Caco-2 (cell line): ENCODE results near the gene TMEM63C. TPM values are rescaled to one million over a fixed set of nuclear protein-coding genes. Genes with fewer than 3 reads are reported as not detected.

Experiments
- BruUV-seq: library from RNA; stranded (reverse); fragments of 400-500 nt; replicated peaks from 2 replicates; lab custom pipeline; 2021; lab: Mats Ljungman, UMichigan
- CTCF ChIA-PET: fragments of 300-600 bp; sonication (Branson Sonifier 250); formaldehyde crosslinking; loops from one replicate; lab custom pipeline; 2022; ENCODE audit warnings: antibody characterized with exemption; lab: Charles Lee
- POLR2A ChIA-PET: fragments of 300-600 bp; sonication (Branson Sonifier 250); formaldehyde crosslinking; loops from one replicate; lab custom pipeline; 2022; ENCODE audit warnings: antibody characterized with exemption; lab: Charles Lee
- DNase-seq, 2 experiments: peaks; one replicate each; pipeline versions ENCODE4 v3.0.0 to v3.0.0-alpha.2; 2020 to 2022
- H3K27me3 ChIP-seq: replicated peaks from 2 replicates; pipeline ENCODE4 v1.6.0; 2011; ENCODE audit warnings: low read length; ENCODE audit not compliant: control insufficient read depth, insufficient read depth
- H3K36me3 ChIP-seq: 2 replicates; pipeline ENCODE4 v1.5.1; 2011; ENCODE audit warnings: low read length; ENCODE audit not compliant: control insufficient read depth, insufficient read depth
- H3K4me1 ChIP-seq: fragments of 250-450 bp; sonication (Bioruptor Pico); 2 replicates; pipeline ENCODE4 v1.5.1; 2020; ENCODE audit warnings: mild to moderate bottlenecking
- H3K4me3 ChIP-seq: 2 replicates; pipeline ENCODE4 v1.5.1; 2011; ENCODE audit warnings: low read depth, mild to moderate bottlenecking, control low read depth, low read length
- H3K9me3 ChIP-seq: fragments of 250-450 bp; sonication (Bioruptor Pico); 2 replicates; pipeline ENCODE4 v1.5.1; 2020; ENCODE audit warnings: mild to moderate bottlenecking, moderate library complexity
- H3K27ac Mint-ChIP-seq: one replicate; pipeline ENCODE4 v1.8.0; 2022; ENCODE audit warnings: mixed read lengths; ENCODE audit not compliant: unreplicated experiment
- H3K27me3 Mint-ChIP-seq: one replicate; pipeline ENCODE4 v1.8.0; 2022; ENCODE audit warnings: mixed read lengths; ENCODE audit not compliant: insufficient read depth, unreplicated experiment
- H3K36me3 Mint-ChIP-seq: one replicate; pipeline ENCODE4 v1.8.0; 2022; ENCODE audit warnings: mild to moderate bottlenecking, mixed read lengths; ENCODE audit not compliant: insufficient read depth, unreplicated experiment
- H3K4me1 Mint-ChIP-seq: one replicate; pipeline ENCODE4 v1.8.0; 2022; ENCODE audit warnings: low read depth, mixed read lengths; ENCODE audit not compliant: unreplicated experiment
- H3K4me3 Mint-ChIP-seq: one replicate; pipeline ENCODE4 v1.8.0; 2022; ENCODE audit warnings: mild to moderate bottlenecking, moderate library complexity, mixed read lengths; ENCODE audit not compliant: unreplicated experiment
- H3K9me3 Mint-ChIP-seq: one replicate; pipeline ENCODE4 v1.8.0; 2022; ENCODE audit warnings: mixed read lengths; ENCODE audit not compliant: unreplicated experiment
- intact Hi-C: fragments of 100-400 bp; cut with micrococcal nuclease; formaldehyde crosslinking; loops from one replicate; pipeline ENCODE4 v1.10.0; 2022; ENCODE audit not compliant: unreplicated experiment
- total RNA-seq: library from RNA; stranded (reverse); gene quantifications from 2 replicates; pipeline ENCODE4 v1.2.3, GENCODE V29; 2022
- TF ChIP-seq, protein P1 (sequence below), 2 experiments: fragments of 200-600 bp in 1 of 2; IDR thresholded peaks; 1 replicate in 1 of 2; 2 replicates in 1 of 2; pipeline versions ENCODE4 v1.5.1 to v1.8.0; 2011 to 2022; ENCODE audit warnings: antibody characterized with exemption in 1 of 2, control low read depth in 1 of 2, inconsistent platforms in 1 of 2, low read depth in 1 of 2, low read length in 1 of 2, mild to moderate bottlenecking in 1 of 2, moderate library complexity in 1 of 2; ENCODE audit not compliant: insufficient read depth in 1 of 2, severe bottlenecking in 1 of 2, unreplicated experiment in 1 of 2

Gene TMEM63C
- total RNA-seq, 1 experiment from 2014 or later: 1.3 TPM

DNA sequence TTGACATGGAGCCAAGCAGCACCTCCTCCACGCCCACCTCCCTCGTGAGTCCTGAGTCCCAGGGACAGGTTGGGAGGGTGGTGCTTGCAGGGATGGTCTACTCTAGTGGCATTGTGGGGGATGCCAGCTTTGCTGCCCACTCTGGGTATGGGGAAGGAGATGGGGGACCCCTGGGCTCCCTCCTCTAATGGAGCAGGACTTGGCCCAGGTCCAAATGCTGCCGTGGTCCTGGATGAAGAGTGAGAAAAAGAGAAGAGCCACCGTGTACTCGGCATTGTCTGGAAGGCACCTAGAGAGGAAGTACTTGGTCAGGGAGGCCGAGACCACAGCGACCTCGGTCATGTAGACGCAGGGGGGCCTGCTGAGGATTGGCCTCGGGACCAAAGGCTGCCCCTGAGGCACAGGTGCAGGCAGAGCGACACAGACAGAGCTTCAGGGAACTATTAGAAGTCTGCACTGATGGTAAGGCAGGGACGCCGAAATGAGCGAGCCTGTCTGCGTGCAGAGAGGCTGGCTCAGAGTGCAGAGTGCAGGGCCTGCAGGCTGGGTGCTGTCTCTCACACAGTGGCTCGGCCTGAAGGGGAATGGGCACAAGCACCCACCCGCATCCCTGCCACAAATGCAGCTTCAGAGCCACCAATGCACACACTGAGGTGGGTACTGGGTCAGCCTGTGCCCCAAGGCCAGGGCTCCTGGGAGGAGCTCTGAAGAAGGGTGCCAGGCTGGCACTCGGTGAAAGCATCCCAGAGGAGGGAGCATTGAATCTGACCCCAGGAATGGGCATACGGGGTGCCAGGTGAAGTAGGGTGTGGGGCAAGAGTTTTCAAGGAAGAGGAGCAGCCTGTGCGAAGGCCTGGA is 72.0 kb downstream of the TMEM63C start:
- Histone ChIP-seq H3K9me3 (no peaks in the 10 kb centered on the region), H3K27me3 (no peaks in the 10 kb centered on the region), H3K4me3 (no peak overlapping the region), H3K4me1 (no peaks in the 10 kb centered on the region), H3K36me3 (no peaks in the 10 kb centered on the region)
- Mint-ChIP-seq H3K27ac (no peak overlapping the region), H3K9me3 (no peaks in the 10 kb centered on the region), H3K36me3 (no peaks in the 10 kb centered on the region), H3K27me3 (no peaks in the 10 kb centered on the region), H3K4me3 (no peak overlapping the region), H3K4me1 (no peaks in the 10 kb centered on the region)
- TF ChIP-seq, protein P1, sequence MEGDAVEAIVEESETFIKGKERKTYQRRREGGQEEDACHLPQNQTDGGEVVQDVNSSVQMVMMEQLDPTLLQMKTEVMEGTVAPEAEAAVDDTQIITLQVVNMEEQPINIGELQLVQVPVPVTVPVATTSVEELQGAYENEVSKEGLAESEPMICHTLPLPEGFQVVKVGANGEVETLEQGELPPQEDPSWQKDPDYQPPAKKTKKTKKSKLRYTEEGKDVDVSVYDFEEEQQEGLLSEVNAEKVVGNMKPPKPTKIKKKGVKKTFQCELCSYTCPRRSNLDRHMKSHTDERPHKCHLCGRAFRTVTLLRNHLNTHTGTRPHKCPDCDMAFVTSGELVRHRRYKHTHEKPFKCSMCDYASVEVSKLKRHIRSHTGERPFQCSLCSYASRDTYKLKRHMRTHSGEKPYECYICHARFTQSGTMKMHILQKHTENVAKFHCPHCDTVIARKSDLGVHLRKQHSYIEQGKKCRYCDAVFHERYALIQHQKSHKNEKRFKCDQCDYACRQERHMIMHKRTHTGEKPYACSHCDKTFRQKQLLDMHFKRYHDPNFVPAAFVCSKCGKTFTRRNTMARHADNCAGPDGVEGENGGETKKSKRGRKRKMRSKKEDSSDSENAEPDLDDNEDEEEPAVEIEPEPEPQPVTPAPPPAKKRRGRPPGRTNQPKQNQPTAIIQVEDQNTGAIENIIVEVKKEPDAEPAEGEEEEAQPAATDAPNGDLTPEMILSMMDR (IDR thresholded peaks at IDR 0.05; ENCODE audit: insufficient read depth in 1 of 2, low read depth in 1 of 2, low read length in 1 of 2, severe bottlenecking in 1 of 2, unreplicated experiment in 1 of 2): no peak
- DNase-seq: no peak
- ChIA-PET POLR2A (no interaction called here), CTCF (no interaction called here)
- intact Hi-C loops: no loop called here
- no TSS peak for BruUV-seq

DNA sequence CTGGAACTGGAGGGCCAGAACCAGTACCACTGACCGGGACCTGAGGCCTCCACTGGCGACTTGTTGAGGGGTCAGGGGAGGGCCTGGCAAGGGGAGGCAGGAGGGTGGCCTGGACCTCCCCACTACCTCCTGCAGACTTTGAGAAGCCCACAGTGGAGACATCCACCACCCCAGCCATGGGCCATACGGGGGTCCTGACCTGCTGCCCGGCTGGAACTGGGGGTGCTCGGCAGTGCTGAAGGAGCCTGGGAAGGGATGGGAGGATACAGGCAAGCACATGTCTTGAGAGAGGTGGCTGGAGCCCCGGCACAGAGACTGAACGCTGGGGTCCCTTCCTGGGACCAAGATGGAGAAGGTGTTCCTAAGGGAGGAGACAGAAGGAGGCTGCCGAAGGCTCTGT is 75.1 kb downstream of the TMEM63C start:
- no TSS peak for BruUV-seq
- POLR2A ChIA-PET: no interaction called here
- H3K4me1 ChIP-seq: no peaks in the 10 kb centered on the region

DNA sequence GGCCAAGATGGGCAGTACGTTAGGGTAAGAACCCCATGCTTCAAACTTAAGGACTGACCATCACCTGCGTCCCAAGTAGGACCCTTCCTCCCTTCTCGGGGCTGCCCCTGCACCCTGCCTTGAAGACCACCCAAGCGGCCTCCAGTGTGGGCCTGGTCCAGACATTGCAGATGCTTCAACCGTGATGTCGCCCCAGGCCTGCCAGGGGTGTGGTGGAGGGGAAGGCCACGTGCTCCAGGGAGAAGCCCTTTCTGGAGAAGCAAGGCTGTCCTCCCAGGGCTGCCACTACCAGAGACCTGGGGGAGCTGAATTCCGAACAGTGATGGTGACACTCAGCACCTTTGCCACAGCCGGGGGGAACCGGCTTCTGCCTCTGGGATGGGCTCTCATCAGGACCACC is 76.1 kb downstream of the TMEM63C start:
- POLR2A ChIA-PET: no interaction called here
- BruUV-seq: no TSS peak
- Mint-ChIP-seq H3K9me3 (no peaks in the 10 kb centered on the region), H3K36me3 (no peaks in the 10 kb centered on the region), H3K27me3 (peaks cover 8% of the 10 kb centered on the region), H3K4me1 (peaks cover 6% of the 10 kb centered on the region), H3K27ac (no peak overlapping the region), H3K4me3 (no peak overlapping the region)
- no peaks in the 10 kb centered on the region for H3K4me1 ChIP-seq
- no peaks in the 10 kb centered on the region for H3K27me3 ChIP-seq
- DNase-seq: no peak
- CTCF ChIA-PET: no interaction called here
- no peaks in the 10 kb centered on the region for H3K36me3 ChIP-seq
- intact Hi-C loops: no loop called here
- H3K9me3 ChIP-seq: no peaks in the 10 kb centered on the region
- H3K4me3 ChIP-seq: no peak overlapping the region
- TF ChIP-seq, protein P1 (IDR thresholded peaks at IDR 0.05; ENCODE audit: insufficient read depth in 1 of 2, low read depth in 1 of 2, low read length in 1 of 2, severe bottlenecking in 1 of 2, unreplicated experiment in 1 of 2): no peak

More for the DNA sequence above, 75.1 kb downstream of the TMEM63C start:
- no peak for DNase-seq
- H3K27me3 Mint-ChIP-seq: peaks cover 3% of the 10 kb centered on the region
- no peaks in the 10 kb centered on the region for H3K36me3 Mint-ChIP-seq
- Histone ChIP-seq H3K36me3 (no peaks in the 10 kb centered on the region), H3K27me3 (no peaks in the 10 kb centered on the region), H3K4me3 (no peak overlapping the region), H3K9me3 (no peaks in the 10 kb centered on the region)
- H3K9me3 Mint-ChIP-seq: no peaks in the 10 kb centered on the region
- H3K27ac Mint-ChIP-seq: no peak overlapping the region
- CTCF ChIA-PET: no interaction called here
- TF ChIP-seq, protein P1 (IDR thresholded peaks at IDR 0.05; ENCODE audit: insufficient read depth in 1 of 2, low read depth in 1 of 2, low read length in 1 of 2, severe bottlenecking in 1 of 2, unreplicated experiment in 1 of 2): no peak
- H3K4me1 Mint-ChIP-seq: peaks cover 6% of the 10 kb centered on the region
- intact Hi-C loops: no loop called here
- no peak overlapping the region for H3K4me3 Mint-ChIP-seq
